ENCODE results near the gene ATP6V1B1.

ATP6V1B1 gene

DNA sequence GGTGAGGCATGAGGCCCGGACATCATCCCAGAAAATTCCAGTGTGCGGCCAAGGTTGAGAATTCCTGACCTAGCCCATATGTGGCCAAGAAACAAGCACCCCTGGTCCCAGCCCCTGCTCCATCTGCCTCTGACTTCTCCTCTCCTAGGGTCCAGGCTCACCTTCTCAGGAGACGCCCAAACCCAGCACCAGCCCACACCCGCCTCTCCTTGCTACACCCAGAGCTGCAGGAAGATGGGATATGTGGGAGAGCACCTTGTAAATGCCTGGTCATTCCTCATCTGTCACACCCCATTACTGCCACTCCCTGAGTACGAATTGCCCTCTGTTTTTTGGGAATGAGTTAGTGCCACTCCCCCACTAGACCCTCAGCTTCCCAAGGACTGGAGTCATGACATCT, 7.3 kb upstream of the ATP6V1B1 start:
- DNase-seq, result peak; percentile 26

DNA sequence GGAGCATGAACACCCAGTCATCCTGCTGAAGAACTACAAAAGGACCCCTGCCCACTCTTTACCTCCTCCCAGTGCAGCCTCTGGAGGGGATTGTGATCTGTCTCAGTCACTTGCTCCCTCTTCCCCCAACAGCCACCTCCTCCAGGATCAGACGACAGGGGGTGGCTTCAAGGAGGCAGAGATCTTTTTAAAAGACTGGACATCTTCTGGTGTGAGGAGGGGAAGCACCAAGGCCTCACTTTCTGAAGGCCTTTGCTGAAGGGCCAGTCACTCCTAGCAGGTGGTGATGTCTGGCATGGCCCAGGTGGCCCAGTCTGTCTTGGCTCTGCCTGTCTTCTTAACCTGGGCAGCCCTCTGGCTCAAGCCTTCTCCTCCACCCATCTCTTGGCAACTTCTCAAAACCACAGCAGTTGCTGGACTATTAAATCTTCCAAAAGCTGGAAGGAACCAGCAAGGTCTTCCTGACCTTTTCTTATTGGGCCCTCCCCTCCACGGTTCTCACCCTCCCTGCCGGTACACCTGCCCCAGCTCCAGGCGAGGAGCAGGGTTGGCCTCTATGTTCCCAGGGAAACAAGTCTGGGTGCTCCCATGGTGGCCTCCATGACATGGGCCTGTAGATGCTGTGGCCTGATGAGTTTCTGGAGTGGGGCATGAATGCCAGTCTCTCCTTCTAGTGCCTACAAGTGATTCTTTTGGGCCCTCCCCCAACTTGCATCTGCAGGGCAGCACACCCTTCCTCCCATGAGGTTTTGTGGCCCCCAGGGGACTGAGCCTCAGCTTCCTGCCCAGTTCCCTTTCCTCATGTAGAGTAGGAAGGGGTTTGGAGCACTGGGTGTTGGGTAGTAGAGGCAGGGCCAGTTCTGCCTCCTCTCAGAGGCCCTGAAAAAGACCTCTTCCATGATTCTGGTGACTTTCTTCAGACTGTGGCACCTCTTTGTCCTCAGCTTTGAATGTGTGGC, 5.0 kb upstream of the ATP6V1B1 start:
- peak; percentile 42 for DNase-seq

DNA sequence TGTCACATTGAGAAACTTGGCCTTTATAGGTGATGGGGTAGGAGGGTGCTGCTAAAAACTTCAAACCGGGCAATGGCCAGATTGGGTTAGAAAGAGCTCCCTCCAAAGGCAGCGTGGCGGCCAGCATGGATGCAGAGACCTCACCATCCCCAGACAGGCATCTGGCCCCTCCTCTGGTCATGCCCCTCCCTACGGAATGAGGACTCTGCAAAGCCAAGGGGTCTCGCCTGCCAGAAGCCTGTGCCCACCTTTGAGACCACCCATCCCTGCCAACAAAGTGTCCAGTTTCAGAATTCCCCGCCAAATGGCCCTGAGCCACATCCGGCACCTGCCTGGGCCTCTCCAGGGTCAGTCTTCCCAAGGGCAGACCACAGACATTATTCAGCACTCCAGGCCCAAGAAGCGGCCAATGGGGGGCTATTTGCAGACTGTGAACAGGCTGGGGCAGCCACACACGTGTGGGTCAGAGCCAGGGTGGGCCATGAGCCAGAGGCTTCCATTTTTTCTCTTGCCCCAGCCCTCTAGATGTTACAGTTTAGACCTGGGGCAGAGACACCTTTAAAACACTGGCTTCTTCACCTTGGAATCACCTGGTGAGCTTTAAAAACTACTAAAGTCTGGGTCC, 4.2 kb upstream of the ATP6V1B1 start:
- DNase-seq, result peak; percentile 38

DNA sequence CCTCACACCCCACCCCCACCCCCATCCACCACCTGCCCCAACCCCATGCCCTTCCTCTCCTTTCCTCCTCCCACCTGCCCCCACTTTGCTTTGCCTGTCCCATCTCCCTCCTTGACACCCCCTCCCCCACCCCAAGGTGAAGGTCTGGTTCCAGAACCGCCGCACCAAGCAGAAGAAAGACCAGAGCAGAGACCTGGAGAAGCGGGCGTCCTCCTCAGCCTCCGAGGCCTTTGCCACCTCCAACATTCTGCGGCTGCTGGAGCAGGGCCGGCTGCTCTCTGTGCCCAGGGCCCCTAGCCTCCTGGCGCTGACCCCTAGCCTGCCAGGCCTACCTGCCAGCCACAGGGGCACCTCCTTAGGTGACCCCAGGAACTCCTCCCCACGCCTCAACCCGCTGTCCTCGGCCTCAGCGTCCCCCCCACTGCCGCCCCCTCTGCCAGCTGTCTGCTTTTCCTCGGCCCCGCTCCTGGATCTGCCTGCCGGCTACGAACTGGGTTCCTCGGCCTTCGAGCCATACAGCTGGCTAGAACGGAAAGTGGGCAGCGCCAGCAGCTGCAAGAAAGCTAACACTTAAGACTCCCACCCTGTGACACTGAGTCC, 3.0 kb upstream of the ATP6V1B1 start:
- peak; percentile 28 for DNase-seq

DNA sequence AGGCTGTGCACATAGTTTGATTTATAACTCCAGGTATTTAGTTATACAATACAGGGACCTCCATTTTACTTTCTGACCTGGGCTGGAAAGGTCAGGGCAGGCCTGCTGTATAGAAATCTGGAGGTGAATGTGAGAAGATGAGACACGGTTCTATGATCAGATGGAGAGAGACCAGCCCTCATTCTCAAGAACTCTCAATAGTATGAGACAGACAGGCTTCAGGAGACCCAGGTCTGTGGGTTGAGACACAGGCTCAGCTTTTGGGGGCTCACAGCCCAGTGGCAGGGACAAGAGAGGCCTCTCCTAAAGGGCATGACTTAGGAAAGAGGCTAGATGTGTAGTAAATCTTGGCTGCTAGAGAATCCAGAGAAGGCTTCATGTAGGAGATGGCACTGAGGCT, 719 bp upstream of the ATP6V1B1 start:
- no peak for DNase-seq

DNA sequence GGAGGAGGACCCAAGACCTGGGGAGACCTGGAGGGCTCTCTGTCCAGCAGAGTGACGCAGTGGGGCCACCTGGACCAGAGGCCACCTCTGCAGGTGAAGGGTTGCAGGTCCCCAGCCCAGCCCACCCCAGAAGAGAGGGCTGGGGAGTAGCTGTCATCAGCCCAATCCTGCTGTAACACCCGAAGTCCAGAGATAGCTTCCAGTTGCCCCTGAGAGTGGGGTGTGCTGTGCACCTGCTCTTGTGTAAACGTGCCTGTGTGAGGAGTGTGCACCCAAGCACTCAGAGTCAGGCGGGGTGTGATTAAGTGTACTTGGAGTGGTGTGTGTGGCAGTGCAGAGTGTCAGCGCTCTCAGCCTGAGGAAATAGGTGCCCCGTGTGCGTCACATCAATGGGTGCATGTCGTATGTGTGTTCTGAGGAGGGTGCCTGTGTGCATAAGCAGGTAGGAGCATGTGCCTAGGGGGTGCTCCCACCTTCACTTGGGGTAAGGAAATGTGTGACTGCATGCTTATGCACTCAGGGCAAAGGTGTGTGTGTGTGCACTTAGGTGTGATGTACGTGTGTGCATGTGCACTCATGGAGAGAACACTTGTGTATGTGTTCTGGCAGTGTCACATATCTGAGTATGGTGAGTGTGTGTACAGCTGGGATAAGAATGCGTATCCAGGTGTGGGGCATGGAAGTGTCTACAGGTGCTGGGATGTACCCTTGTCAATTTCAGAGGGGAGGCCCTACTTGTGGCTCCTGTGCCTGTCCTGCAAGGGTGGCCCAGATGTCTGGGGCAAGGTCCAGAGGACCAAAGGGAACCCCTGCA, 672 bp downstream of the ATP6V1B1 start:
- DNase-seq, result peak; percentile 43

DNA sequence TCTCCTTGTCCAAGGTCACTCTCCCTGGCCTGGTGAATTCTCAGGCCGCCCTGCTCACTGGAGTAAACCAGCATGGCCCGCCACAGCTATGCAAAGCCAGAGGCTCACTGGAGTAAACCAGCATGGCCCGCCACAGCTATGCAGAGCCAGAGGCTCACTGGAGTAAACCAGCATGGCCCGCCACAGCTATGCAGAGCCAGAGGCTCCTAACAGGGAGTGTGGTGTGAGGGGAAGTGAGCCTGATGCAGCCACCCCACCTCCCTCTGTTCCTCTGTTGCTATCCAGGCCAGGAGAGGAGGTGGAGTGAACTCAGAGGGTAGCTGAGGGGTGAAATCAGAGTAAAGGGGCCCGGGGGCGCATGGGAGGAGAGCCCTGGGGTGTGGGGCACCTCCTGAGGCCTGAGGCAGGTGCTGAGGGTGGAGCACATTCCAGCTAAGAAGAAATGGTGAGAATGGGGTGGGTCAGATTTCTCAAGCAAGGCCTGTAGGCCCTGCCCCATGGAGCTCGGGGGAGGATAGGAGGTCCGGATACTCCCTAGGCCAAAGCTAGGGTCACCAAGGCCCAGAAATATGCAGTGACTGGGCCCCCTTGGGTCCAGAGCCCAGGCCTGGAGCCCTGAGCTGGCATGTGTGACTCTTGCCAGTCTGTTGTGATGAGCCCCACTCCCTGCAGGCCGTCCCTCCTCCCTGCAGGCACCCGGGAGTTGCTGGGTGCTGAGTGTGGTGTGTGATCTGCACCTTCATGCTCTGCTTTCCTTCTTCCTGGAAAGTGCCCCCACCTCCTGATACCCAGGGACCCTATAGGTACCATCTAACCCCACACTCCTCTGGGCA, 1.5 kb downstream of the ATP6V1B1 start:
- DNase-seq, result peak; percentile 26

DNA sequence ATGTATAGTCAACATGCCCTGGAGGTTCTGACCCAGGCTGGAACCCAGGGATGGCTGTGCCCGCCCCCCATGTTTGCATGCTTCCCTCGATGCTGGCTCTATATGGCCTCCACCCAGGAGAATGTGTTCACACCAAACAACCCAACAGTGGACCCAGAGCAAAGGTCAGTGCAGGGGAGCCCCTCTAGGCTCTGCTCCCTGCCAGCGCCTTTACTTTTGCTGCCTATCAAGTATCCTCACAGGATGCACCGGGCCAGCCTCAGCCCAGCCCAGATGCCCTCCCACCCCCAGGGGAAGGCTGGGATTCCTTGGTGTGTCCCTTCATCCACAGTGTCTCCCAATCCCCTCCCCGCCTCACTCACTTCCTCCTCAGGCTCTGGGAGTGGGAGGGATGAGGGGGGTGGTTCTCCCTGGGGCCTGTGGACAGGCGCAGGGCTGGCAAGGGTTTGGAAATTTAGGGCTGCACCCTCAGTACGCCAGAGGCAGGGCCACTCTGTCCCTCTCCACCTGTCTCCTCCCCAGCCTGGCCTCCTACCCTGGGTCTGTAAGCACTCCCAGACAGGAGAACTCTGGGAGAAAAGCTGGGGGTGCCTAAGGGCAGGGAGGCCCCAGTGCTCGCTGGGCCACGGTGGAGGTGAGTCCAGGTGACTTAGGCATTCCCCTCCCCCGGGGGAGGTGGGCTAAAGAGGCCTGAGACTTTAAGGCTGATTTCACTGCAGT, 2.3 kb downstream of the ATP6V1B1 start:
- DNase-seq, result peak; percentile 40

DNA sequence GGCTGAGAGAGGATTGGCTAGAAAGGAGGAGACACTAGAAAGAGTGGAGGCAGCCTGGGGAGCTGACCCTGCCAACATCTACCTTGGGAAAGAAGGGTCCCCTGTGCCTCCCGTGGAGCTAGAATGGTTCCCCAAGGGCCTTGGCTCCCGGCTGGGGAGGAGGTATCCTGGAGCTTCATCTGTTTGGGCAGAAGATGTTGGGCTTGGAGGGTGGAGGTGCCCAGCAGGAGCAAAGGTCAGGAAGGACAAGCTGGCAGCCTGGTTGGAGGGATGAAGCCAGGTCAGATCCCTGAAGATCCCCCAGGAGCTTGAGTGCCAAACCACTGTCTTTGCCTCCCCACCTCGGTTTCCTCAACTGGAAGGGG, 2.9 kb downstream of the ATP6V1B1 start:
- no peak for DNase-seq

DNA sequence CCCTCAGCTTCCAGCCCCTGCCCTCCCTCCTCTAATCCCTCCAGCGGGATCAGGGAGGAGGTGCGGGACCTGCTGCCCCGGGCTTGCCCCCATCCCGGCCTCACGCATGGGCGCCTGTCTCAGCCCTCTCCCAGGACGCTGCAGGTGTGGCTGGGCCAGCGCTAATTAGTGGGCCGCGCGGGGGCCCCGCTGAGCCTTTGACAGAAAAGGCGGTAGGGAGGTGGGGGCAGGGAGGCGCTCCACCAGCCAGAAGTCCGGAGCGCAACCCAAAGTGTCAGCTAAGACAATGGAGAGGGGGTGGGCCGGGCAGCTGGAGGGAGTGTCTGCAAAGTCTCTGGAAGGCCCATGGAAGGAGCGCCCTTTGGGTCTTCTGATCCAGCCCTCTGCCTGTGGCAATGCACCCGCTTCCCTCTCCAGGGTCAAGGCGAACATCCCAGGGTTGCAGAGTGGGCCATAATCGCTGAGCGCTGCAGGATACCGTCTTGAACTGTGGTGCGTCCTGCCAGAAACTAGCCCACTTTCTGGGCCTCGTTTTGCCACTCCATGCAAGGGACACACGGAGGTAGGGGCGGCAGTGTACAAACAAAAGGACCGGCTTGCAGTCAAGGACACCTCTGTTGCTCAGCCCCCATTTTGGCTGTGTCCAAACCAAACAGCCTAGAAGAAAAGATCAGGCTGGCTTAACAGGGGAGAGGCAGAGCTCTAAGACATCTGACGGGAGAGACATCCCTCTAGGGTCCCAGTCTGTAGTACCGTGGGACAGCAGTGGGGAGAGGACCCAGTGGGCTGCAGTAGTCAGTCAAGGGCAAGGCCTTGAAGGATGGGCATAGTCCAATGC, 3.5 kb downstream of the ATP6V1B1 start:
- DNase-seq, result peak; percentile 43

DNA sequence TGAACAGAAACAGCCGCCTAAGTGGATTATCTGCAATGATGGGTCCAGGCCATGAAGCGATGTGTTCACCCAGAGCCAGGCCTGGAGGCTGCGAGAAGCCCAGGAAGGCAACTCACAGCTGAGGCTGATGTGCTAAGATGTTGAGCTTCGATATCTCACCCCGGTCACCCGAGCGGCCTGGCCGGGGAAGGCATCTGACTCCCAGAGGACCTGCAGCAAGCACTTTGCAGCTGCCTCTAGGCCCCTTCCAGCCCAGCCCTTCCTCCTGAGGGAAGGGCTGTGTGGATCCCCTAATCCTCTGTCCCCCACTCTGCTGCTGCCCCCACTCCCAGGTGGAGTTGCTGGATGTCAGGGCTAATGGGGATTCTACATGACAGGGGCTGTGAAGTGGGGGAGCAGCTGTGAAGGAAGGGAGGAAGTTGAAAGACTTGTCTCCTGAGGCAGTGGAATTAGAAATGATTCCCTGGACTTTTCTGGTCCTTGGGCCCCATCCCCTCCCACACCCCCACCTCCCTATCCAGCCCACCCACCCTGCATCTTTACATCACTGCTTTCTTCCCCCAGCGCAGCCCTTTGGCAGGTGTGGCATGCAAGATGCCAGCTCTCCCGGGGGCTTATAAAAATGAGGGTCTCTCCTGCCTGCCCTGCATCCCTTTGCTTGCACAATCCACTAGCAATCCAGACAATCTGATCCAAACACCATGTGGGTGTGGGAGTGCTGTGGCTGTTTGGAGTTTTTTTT, 4.3 kb downstream of the ATP6V1B1 start:
- peak; percentile 43 for DNase-seq

DNA sequence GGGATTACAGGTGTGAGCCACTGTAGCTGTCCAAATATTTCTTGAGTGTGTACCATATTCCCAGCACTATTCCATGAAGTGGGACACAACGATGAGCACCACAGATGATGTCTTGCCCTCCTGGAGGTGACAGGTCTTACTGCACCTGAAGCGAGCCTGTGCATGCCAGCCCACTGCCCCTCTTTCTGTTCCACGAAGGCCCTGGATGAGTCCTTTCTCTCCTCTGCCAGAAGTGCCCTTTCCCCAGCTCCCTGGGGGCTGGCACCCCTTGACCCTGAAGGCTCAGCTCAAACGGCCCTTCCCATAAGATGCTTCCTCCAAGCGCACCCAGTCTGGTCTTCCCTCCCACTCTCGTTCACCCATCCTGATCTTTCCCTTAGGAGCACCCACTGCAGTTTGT, 5.5 kb downstream of the ATP6V1B1 start:
- no peak for DNase-seq

DNA sequence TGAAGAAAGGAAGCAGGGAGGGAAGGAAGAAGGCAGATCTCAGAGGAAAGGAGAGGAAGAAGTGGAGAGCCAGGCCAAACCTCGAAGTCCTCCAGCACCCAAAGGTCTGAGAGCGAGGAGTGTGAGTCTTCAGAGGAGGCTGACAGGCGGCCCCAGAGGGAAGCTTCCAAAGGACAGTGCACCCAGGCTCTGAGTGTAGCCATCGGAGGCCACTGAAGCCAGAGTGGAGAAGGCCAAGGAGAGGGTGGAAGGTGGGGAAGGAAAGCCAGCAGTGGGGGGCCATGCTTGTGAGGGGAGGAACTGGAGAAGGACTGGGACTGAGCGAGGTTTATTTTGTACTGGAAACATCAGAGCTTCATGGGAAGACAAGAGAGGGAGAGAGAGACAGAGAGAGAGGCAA, 6.0 kb downstream of the ATP6V1B1 start:
- no peak for DNase-seq

DNA sequence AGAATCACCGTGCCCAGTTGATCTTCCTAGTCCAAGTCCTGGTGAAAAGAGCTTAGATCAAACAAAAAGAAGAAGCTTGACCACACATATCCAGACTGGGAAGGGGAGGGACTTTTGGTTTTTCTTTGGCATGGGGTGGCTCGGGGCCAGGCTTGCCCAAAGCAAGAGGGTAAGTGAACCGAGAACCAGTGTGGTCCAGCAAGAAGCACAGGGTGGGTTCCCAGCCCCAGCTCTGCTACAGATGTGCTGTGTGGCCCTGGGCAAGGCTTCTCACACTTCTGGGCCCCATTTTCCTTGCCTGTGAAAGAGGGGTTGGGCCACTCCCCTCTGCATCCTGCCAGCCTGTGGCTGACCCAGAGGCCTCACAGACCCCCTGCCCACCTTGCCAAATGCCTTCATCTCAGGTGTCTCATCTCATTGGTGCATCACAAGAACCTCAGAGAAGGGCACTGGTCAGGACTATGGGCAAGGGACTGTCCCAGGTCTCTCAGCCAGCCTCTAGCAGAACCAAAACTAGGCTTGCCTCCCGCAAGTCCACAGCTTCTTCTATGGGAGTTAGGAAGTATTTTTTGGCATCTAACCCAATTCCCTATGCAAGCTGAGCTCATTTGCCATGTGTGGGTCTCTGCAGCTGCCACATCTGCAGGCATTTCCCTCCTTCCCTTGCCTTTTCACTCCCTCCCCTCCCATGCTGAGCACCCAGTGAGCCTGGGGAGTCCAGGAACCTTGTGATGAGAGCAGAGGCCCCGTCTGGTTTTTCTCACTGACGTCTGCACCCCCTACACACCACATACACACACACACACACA, 6.9 kb downstream of the ATP6V1B1 start:
- no peak for DNase-seq

DNA sequence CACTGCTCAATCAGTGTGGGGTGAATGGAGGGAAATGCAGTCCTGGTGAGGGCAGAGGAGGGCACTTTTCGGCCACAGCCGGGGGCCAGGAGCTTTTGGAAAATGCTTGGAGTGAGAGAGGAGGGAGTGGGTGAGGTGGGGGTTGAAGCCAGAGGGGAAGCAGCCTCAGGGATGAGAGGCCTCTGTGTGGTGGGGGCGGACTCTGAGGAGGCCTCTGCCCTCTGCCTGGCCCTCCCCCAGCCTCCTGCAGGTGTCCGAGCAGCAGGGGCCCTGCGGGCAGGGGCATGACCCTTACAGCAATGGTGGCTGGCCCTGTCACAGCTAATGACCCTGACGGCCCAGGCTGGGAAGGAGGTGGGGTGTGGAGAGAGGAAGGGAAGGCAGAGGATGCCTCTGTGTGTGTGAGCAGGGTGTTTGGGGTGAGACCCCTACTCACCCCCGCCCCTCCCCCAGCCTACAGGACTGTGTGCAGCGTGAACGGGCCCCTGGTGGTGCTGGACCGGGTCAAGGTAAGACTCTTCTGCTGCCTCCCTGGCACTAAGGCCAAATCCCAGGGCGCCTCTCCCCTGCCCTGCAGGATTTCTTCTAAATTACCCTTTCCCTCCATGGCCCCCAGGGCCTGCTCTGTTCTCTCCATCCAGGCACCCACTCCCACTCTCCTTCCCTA, 7.6 kb downstream of the ATP6V1B1 start:
- DNase-seq, result peak; percentile 22

DNA sequence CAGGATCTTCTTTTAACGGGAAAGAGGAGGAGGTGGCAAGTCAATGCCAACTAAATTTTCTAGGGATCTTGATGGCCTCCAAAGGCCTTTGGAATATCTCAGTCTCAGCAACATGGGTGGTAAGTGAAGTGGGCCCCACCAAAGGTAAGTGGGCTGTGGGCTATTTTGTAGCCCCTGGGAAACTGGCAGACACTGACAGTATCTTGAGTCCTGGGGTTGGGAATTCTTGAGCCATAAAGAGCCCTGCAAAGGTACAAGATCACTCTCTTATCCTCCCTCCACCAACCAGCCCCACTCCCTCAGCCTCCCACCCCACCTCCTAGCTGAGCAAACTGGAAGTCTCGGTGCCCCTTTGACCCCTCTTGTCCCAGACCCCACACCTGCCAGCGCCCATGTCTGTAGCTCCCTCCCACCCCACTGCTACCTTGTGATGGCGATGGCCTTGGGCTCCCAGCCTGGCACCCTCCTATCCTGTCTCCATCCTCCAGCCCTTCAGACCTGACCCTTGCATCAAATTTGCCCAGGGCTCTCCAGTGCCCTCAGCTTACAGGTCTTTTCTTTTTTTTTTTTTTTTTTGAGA, 8.5 kb downstream of the ATP6V1B1 start:
- DNase-seq, result peak; percentile 29

DNA sequence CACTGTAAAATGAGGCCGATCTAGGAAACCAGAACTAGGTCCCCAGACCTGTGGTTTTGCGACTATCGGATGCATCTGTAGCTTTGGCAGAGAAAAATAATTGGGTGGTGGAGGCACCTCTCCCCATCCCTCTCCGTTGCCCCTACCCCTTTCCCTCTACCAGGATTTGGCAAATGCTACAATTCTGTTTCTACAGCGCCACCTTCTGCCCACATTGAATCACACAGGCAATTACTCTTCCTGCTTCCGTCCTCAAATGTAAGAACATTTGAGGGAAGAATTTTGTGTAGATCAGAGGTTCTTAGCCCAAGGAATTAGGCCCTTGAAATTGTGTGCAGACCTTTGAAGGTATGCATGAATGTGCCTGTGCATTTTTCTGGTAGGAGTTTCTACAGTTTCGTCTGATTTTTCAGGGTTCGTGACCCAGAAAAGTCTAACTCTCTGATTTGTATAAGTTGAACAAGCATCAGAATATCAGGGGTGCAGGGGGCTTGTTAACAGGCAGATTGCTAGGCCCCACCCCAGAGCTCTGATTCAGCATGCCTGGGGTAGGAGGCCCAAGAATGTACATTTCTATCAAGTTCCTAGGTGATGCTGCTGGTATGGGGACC, 11.2 kb downstream of the ATP6V1B1 start:
- peak; percentile 57 for DNase-seq
